ENCODE results near the gene HEBP1.
A peak's percentile ranks its signal among the peaks of the same experiment; 100 is the strongest.

- peak; percentile 24 to 59 (median 46) for TF ChIP-seq CTCF (IDR thresholded peaks at IDR 0.05)
- TF ChIP-seq POLR2A (IDR thresholded peaks at IDR 0.05), result no peak
- TF ChIP-seq EP300 (IDR thresholded peaks at IDR 0.05), result no peak
- TF ChIP-seq POLR2AphosphoS5 (IDR thresholded peaks at IDR 0.05), result no peak
Observed at GRCh38 chr12:12983420-12984035, 16.5 kb downstream of the HEBP1 start.

Measured in upper lobe of left lung (tissue), 4 donors.